HAP-1 (cell line): Measurements from ENCODE around the gene GMEB2.
"Not testable (repeated sequence)": the region's sequence is repeated elsewhere in the genome, so short reads cannot be mapped to it uniquely, and the experiment has no call there.

Source experiments
- DNase-seq, 2 experiments: peaks; one replicate each; pipeline ENCODE4 v3.0.0-alpha.2; 2016 to 2020; ENCODE audit warnings: low spot score in 2 of 2
- H3K27me3 ChIP-seq: fragments of 250-450 bp; sonication (Bioruptor Pico); 2 replicates; pipeline ENCODE4 v1.5.1; 2020; ENCODE audit warnings: low read depth, mild to moderate bottlenecking, moderate library complexity
- H3K36me3 ChIP-seq: fragments of 250-450 bp; sonication (Bioruptor Pico); replicated peaks from 2 replicates; pipeline ENCODE4 v1.5.1; 2020; ENCODE audit warnings: mild to moderate bottlenecking
- H3K4me1 ChIP-seq: fragments of 250-450 bp; sonication (Bioruptor Pico); 2 replicates; pipeline ENCODE4 v1.5.1; 2020; ENCODE audit warnings: mild to moderate bottlenecking
- H3K4me3 ChIP-seq: fragments of 250-450 bp; sonication (Bioruptor Pico); 2 replicates; pipeline ENCODE4 v1.5.1; 2020; ENCODE audit warnings: mild to moderate bottlenecking, moderate library complexity
- H3K9me3 ChIP-seq: fragments of 250-450 bp; sonication (Bioruptor Pico); 2 replicates; pipeline ENCODE4 v1.5.1; 2020; ENCODE audit warnings: mild to moderate bottlenecking, moderate library complexity
- in situ Hi-C: fragments of 300-500 bp; cut with MboI; formaldehyde crosslinking; loops from 3 replicates; pipeline ENCODE4 v1.14.3; 2020; ENCODE audit warnings: low sequenced_read_pairs, inconsistent platforms, mixed read lengths

Gene GMEB2

DNA sequence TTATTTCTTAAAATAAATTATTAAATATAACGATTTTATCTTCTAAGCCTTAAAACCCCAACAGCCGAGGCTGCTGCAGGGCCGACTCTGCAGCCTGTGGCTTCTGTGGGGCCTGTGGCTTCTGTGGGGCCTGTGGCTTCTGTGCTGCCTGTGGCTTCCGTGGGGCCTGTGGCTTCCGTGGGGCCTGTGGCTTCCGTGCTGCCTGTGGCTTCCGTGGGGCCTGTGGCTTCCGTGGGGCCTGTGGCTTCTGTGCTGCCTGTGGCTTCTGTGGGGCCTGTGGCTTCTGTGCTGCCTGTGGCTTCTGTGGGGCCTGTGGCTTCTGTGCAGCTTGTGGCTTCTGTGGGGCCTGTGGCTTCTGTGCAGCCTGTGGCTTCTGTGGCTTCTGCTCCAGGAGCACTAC lies 25.2 kb downstream of the GMEB2 start:
- H3K27me3 ChIP-seq, DNase-seq, H3K4me1 ChIP-seq, in situ Hi-C loops, H3K4me3 ChIP-seq, H3K9me3 ChIP-seq: not testable (repeated sequence)
- H3K36me3 ChIP-seq: peaks cover 38% of the 10 kb centered on the region

- H3K4me1 ChIP-seq: no peaks in the 10 kb centered on the region
- H3K4me3 ChIP-seq: no peak overlapping the region
- DNase-seq: no peak
- H3K36me3 ChIP-seq: peaks cover 44% of the 10 kb centered on the region
- no peaks in the 10 kb centered on the region for H3K9me3 ChIP-seq
- H3K27me3 ChIP-seq: no peaks in the 10 kb centered on the region
- in situ Hi-C loops: no loop called here
These were observed 27.4 kb downstream of the GMEB2 start for GRCh38 chr20:63599396-63600050.

DNA sequence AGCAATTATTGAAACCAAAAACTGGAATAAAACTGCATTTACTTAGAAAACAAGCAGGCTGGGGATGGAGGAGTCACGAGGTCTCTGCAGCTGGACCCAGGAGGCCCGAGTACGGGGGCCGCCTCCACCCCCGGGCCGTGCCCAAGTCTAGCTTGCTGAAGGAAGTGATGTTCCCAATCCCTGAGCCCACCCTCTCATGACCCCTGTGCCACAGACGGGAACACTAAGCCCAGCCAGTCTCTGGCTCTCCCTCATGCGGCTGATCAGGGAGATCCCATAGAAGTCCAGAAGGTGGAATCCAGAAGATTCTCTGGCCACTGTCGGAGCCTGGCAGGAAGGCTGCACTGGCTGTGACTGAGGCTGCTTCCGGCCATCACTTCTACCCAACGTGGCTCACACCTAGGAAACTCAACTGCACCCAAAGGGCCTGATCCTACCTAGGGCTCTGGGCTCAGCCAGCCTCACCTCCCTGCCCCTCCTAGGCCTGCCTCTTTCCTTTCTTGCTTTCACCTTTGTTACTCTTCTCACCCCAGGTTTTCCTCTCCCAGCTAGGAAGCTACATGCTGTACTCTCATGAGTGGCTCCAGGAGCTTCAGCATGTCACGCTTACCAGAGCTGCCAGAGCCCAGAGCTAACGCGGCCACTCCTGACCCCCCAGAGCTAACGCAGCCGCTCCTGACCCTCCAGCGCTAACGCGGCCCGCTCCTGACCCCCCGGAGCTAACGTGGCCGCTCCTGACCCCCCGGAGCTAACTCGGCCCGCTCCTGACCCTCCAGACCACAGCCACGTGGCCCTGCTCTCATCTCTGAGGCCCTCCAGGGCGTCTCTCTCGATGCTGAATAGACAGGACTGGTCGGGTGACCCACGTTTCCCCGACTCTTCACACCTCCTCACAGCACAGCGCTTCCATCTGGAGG lies 28.2 kb downstream of the GMEB2 start:
- Histone ChIP-seq H3K4me3 (no peak overlapping the region), H3K9me3 (no peaks in the 10 kb centered on the region), H3K36me3 (peaks cover 40% of the 10 kb centered on the region), H3K27me3 (no peaks in the 10 kb centered on the region), H3K4me1 (no peaks in the 10 kb centered on the region)
- no peak for DNase-seq
- in situ Hi-C loops: no loop called here

GRCh38 chr20:63597651-63598478 lies 29.0 kb downstream of the GMEB2 start:
- Histone ChIP-seq H3K9me3 (no peaks in the 10 kb centered on the region), H3K36me3 (peaks cover 36% of the 10 kb centered on the region), H3K4me3 (no peak overlapping the region), H3K27me3 (no peaks in the 10 kb centered on the region), H3K4me1 (no peaks in the 10 kb centered on the region)
- in situ Hi-C loops: no loop called here
- DNase-seq: no peak

DNA sequence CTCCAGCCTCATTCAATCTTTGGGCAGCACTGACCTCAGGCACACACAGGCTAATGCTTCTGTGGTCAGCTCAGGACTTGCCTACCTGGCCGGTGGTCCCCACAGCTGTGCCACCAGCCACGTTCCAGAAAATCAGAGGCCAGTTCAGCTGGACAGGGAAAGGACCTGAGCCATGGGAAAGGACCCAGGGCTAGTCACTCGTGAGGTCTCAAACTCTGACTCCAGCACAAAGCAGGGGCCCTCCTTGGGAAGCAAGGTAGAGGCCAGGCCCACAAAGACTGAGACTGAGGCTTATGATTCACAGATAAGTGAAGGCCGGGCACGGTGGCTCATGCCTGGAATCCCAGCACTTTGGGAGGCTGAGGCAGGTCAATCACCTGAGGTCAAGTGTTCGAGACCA lies 30.5 kb downstream of the GMEB2 start:
- Histone ChIP-seq H3K4me1 (no peaks in the 10 kb centered on the region), H3K4me3 (no peak overlapping the region), H3K27me3 (no peaks in the 10 kb centered on the region), H3K9me3 (no peaks in the 10 kb centered on the region), H3K36me3 (peaks cover 33% of the 10 kb centered on the region)
- in situ Hi-C loops: no loop called here
- no peak for DNase-seq

DNA sequence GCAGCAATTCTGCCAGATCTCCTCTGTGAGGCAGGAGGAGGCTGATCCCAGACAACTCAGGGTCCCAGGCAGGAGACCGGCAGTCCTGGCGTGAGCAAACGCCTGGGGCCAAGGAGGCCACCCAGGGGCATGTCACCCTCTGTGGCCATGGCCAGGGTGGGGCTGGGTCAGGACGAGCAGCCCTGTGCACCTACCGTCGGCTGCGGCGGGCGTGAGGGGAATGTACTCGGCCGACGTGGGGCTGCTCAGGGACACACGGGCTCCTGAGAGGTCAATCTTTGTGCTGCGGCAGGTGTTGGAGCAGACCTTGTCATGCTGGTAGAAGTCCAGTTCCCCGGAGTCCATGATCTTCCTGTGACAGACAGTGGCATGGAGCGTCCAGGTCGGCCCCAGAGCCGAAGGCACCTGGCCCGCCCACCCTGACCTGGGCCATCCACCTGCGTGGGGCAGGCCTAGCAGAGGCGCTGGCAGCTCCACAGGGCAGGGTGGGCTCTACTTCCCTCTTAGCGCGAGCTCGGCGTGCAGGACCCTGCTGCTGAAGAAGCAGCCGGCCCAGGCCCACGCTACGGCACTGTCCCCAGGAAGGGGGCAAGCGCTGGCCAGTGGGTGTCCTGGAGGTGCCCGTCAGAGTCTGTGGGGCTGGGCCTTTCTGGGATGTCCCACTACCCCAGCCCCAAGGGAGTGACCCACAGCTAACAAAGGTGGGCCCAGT lies 31.3 kb downstream of the GMEB2 start:
- Histone ChIP-seq H3K27me3 (no peaks in the 10 kb centered on the region), H3K36me3 (peaks cover 26% of the 10 kb centered on the region; the same call in 1 of the 2 replicates), H3K4me3 (no peak overlapping the region), H3K9me3 (no peaks in the 10 kb centered on the region), H3K4me1 (no peaks in the 10 kb centered on the region)
- in situ Hi-C loops: no loop called here
- no peak for DNase-seq

DNA sequence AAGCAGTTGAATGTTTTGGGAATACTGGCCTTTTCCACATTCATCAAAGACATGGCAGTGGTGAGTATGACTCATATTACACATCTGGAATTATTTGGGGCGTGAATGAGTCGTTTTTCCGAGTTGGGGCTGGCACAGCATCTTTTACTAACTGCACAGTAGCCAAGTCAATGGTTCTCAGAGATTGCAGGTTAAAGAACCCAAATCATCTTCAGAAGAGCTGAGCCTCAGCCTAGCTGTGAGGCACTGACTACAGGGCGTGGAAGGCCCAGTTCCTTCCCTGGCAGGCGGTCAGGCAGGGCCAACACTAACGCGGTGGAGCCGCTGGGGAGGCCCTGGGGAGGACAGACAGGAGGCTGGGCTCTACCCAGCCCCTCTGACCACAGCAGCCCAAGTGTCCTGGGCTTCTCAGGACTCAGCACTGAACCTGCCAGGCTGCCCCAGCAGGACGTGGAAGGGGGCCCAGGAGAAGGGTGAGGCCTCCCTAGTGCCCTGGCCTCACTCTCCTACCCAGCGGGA lies 32.8 kb downstream of the GMEB2 start:
- H3K9me3 ChIP-seq: no peaks in the 10 kb centered on the region
- in situ Hi-C loops: no loop called here
- H3K27me3 ChIP-seq: no peaks in the 10 kb centered on the region
- DNase-seq: no peak
- no peaks in the 10 kb centered on the region for H3K4me1 ChIP-seq
- peaks cover 19% of the 10 kb centered on the region; the same call in 1 of the 2 replicates for H3K36me3 ChIP-seq
- H3K4me3 ChIP-seq: no peak overlapping the region

DNA sequence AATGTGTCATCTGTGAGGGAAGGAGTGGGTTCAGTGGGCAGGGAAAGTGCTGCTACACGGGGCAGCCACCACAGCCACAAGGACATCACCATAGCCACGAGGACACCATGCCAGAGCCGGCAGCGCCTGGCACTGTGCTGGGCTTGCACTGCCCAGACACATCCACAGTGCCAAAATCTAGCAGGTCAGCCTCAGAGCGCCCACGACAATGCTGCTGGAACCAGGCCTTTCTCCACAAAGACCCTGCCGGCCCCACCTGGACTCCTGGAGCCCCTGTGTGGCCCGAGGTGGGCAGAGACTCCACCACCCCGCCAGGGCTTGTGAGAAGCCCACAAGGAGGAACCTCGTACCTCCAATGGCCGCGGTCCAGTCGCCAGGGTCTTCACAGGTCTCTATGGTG lies 34.2 kb downstream of the GMEB2 start:
- no peaks in the 10 kb centered on the region for H3K27me3 ChIP-seq
- peaks cover 18% of the 10 kb centered on the region; the same call in 1 of the 2 replicates for H3K36me3 ChIP-seq
- H3K9me3 ChIP-seq: no peaks in the 10 kb centered on the region
- H3K4me3 ChIP-seq: no peak overlapping the region
- no peaks in the 10 kb centered on the region for H3K4me1 ChIP-seq
- DNase-seq: no peak
- in situ Hi-C loops: no loop called here

GRCh38 chr20:63591786-63592355 lies 35.0 kb downstream of the GMEB2 start:
- no peaks in the 10 kb centered on the region for H3K27me3 ChIP-seq
- no peaks in the 10 kb centered on the region for H3K4me1 ChIP-seq
- in situ Hi-C loops: no loop called here
- peaks cover 18% of the 10 kb centered on the region; the same call in 1 of the 2 replicates for H3K36me3 ChIP-seq
- H3K9me3 ChIP-seq: no peaks in the 10 kb centered on the region
- H3K4me3 ChIP-seq: no peak overlapping the region
- no peak for DNase-seq

DNA sequence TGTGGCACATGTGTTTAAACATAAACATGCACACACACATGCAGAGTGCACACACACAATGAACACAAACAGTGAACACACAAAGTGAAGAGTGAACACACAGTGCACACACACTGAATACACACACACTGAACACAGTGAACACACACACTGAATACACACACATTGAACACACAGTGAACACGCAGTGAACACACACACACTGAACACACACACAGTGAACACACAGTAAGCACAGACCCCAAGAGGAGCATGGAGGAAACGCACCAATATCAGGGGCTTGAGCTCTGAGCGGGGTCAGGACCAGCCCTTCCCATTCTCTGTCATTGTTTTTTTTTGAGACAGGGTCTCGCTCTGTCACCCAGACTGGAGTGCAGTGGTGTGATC lies 35.8 kb downstream of the GMEB2 start:
- H3K27me3 ChIP-seq: no peaks in the 10 kb centered on the region
- in situ Hi-C loops: no loop called here
- no peak for DNase-seq
- peaks cover 18% of the 10 kb centered on the region; the same call in 1 of the 2 replicates for H3K36me3 ChIP-seq
- no peaks in the 10 kb centered on the region for H3K4me1 ChIP-seq
- no peaks in the 10 kb centered on the region for H3K9me3 ChIP-seq
- H3K4me3 ChIP-seq: no peak overlapping the region

GRCh38 chr20:63590218-63591146 lies 36.4 kb downstream of the GMEB2 start:
- Histone ChIP-seq H3K36me3 (peaks cover 12% of the 10 kb centered on the region; the same call in 1 of the 2 replicates), H3K4me1 (no peaks in the 10 kb centered on the region), H3K4me3 (no peak overlapping the region), H3K27me3 (no peaks in the 10 kb centered on the region), H3K9me3 (no peaks in the 10 kb centered on the region)
- no peak for DNase-seq
- in situ Hi-C loops: no loop called here
